DMS79 treated with DMSO at 0.1 percent for 48 hours (cell line): Measurements from ENCODE around the gene R3HDM4.
"Not testable (repeated sequence)": the region's sequence is repeated elsewhere in the genome, so short reads cannot be mapped to it uniquely, and the experiment has no call there.

Experiments
- DNase-seq: peaks from one replicate; lab custom pipeline; 2025; lab: John Stamatoyannopoulos, UW

The R3HDM4 gene

GRCh38 chr19:913080-913748, at the start of gene R3HDM4:
Gene R3HDM4, minus strand, starts transcription at chr19:913219. Its CDS starts 62 bp downstream, at chr19:913157.
- peak; percentile 17 for DNase-seq

GRCh38 chr19:961866-962620, 49.0 kb upstream of the R3HDM4 start:
- no peak for DNase-seq

GRCh38 chr19:960601-960938, 47.6 kb upstream of the R3HDM4 start:
- DNase-seq = no peak

- DNase-seq = no peak
These were observed 47.0 kb upstream of the R3HDM4 start for GRCh38 chr19:960020-960419.

- DNase-seq = no peak
These were observed 46.2 kb upstream of the R3HDM4 start for GRCh38 chr19:958967-959855.

- DNase-seq = not testable (repeated sequence)
These were observed 44.6 kb upstream of the R3HDM4 start for GRCh38 chr19:957578-957977.

- no peak for DNase-seq
These were observed 43.9 kb upstream of the R3HDM4 start for GRCh38 chr19:956766-957440.

GRCh38 chr19:955803-956765, 43.1 kb upstream of the R3HDM4 start:
- DNase-seq = no peak

- no peak for DNase-seq
These were observed 41.9 kb upstream of the R3HDM4 start for GRCh38 chr19:954672-955494.

GRCh38 chr19:954272-954671, 41.3 kb upstream of the R3HDM4 start:
- no peak for DNase-seq

GRCh38 chr19:953445-954271, 40.6 kb upstream of the R3HDM4 start:
- no peak for DNase-seq

GRCh38 chr19:952680-953444, 39.8 kb upstream of the R3HDM4 start:
- no peak for DNase-seq

GRCh38 chr19:952049-952679, 39.1 kb upstream of the R3HDM4 start:
- DNase-seq = no peak

GRCh38 chr19:950352-951066, 37.5 kb upstream of the R3HDM4 start:
- DNase-seq = no peak

GRCh38 chr19:948842-949496, 36.0 kb upstream of the R3HDM4 start:
- no peak for DNase-seq

GRCh38 chr19:947707-948539, 34.9 kb upstream of the R3HDM4 start:
- no peak for DNase-seq
